ENCODE measurements around the gene GNAZ.

Gene GNAZ

DNA sequence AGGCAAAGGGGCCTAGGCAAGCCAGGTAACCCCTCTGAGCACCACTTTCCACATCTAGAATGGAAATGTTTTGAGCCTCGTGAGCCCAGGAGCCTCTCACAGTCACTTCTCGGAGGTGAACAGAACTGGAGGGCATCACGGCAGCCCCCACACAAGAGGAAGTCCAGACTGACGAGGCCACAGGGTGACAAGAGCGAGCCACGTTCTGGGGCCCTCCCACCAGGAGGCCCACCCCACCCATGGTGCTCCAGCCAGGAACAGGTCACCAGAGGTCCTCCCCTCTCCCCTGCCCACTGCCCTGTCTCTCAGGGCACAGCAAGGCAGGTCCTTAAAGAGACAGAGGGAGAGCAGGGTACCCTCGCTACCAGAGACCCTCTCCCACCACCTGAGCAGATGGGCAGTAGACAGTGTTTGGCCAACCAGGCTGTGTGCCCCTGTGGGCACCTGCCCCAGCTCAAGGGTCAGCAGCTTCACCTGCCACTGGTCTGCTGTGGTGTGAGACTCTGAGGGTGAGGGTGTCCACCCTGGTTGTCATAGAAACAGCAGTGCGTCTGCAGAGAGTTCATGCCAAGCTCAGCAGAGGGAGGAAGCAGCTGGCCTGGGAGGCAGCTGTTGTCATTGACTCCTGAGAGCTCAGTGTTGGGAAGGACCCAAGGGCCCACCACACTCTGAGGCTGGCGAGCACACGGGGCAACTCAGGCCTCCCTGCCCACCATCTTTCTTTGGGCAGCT is 40.0 kb downstream of the GNAZ start:
- FAIRE-seq: peak; percentile 13

DNA sequence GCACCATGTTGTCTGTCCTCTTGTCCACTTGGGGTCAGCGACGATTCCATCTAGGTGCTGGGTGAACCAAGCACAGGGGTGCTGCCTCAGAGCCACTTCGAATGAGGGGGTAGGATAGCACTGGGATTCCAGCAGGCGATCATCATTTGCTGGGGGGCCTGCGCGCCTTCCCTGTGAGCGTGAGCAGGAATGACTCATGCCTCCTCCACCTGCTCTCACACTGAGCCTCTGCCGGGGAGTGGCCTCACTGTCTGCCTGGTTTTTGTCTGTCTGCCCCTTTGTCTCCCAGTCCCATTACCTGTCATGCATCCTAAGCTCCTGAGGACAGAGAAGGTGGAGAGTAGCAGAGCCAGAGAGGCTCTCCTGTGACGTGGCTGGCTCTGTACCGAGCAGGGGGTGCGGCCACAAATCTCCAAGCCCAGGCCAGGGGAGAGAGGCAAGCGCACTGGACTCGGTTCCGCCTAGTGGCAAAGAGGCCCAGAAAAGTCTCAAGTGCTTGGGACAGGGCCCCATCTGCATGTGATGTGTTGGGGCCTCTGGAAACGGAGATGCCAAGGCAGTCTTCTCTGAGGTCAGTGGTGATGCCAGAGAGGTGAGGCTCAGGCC is 40.7 kb downstream of the GNAZ start:
- no peak for FAIRE-seq

DNA sequence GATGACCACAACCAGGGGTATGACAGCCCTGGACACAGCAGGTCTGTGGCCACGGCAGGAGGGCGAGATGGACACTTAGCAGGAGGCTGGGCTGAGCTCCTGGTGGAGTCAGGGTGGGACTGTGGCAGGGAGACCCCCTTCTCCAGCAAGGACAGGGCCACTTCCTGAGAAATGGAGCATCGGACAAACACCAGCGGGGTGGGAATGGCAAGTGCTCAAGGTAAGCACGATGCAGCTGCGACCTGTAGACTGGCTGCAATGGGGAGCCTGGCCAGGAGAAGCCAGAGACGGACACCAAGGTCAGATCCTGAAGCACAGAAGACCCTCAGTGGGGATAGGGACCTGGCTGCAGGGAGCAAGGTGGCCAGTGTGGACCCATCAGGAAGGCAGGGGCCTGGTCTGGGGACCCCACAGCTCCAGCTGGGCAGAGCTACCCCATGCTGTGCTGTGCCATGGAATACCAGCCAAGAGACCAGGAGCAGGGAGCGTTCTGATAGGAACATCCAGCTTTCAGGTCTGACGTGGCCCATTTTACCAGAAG is 42.2 kb downstream of the GNAZ start:
- no peak for FAIRE-seq

DNA sequence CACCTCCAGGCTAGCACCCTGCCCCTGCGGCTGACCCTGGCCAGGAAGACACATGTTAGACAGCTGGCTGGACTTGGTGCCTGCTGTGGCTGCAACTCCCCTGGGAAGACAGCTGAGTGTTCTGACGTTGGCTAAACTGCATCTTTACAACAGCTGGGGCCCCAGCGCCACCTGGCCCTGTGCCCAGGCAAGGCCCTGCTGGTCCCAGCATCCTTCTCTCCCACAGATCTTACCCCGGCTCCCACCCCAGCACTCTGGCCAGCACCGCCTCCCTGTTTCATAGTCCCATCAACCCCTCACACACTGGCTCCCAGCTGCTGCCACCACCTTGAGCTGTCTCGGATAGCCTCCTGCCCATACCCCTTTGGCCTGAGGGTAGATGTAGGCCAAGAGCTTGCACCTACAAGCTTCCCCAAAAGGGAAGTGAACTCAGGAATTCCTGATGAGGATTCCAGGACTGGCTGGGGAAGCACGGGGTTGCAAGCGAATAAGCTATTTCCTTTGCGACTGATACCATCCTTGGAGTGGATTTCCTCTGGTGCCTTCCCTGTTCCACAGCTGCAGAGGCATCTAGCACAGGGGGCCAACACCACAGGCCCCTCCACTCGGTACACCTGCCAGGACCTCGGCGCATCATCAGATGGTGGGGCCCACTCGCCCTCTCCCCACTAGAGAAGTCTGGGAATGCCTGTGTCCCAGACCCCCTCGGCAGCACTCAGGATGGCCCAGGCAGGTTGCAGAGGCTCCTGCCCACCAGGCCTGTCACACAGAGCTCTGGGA is 42.9 kb downstream of the GNAZ start:
- FAIRE-seq: no peak

DNA sequence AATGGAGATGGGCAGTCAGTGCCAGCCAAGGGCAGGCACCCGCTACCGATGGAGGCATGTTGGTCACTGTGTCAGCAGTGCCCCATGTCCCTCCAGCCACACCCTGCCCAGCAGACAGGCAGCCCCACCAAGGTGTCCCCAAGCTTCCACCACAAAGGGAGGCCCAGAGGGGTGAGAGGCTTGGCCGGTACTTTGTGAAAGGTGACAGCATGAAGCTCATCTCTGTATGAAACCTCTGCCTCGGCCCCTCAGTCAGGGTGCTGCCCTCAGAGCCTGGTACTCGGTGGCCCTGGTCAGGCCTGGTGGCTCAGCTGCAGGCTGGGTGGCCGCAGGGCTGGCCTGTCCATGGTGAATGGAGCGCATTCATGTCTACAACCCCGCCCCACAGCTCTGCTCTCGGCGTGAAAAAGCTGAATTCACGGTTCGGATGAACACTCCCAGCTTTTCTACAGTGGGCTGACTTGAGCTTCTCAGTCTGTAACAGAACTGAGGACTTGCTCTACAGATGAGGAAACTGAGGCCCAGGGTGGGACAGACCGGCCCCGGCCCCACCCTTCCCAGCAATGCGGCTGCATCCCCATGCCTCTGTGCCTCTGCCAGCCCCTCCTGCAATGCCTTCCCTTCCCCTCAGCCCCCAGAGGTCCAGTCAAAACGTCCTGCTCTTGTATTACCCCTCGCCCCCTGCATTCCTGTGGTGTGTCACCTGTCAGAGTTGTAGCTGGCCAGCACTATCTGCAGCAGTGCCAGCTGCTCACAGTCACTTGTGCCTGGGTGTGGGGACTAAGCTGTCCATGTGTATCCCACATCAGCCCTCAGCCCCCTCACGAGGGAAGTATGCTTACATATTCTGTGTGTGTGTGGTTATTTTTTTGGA is 43.8 kb downstream of the GNAZ start:
- no peak for FAIRE-seq

DNA sequence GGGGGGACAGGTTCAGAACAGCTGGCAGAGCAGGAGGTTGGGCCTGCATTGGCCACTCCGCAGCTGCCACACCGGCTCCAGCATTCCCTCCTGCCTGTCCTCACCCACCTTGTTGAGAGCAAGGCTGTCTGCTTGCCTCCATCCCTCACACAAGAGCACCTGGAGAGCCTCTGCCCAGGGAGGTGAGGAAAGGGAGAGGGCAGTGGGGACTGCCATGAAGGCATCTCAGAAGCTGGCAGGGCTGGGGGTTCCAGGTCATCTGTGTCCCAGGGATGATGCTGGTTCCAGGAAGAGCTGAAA is 44.4 kb downstream of the GNAZ start:
- no peak for FAIRE-seq

DNA sequence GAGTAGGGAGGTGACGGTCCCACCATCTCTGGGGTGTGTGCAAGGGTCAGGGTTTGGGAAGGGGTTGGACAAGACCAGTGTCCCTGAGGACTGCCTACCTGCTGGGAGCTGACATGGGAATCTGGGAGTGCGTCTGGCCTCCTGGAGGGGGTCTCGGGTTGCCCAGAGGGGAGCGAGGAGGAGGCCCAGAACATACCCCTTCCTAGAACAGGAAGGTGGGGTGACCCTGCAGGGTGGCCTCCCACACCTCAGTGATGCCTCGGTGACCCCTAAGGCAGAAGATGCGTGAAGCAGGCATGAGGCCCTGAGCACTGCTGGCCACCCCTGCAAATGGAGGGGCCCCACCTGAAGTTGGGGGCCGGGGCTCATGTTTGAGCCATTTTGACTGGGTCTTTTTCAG is 45.0 kb downstream of the GNAZ start:
- FAIRE-seq: no peak

DNA sequence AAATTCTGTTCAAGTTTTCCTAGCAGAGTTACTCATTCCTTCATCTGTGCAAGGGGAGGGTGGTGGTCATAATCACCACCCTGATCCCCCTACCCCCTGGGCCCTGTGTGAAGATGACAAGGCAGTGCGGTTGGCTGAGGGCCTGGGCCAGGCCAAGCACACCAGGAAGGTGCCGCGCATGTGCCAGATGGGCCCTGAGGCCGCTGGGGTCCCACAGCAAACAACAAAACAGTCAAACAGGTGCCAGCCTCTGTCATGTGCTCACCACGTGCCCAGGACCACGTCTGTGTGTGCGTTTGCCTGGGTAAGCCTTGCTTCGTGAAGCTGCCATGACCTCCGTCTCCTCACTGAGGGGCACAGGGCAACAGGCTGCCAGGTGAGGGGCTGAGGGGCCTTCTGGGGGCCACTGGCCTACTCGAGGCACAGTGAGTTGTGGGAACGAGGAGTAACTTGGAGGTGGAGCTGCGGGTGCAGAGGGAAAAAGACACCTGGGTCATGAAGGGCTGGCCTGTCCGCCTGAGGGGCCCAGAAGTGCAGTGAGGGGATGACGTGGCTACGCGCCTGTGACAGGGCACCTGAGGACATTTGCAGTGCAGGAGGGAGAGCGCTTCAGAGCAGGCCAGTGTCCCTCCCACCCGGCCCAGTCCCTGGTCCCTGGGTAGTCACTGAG is 45.6 kb downstream of the GNAZ start:
- FAIRE-seq: no peak

DNA sequence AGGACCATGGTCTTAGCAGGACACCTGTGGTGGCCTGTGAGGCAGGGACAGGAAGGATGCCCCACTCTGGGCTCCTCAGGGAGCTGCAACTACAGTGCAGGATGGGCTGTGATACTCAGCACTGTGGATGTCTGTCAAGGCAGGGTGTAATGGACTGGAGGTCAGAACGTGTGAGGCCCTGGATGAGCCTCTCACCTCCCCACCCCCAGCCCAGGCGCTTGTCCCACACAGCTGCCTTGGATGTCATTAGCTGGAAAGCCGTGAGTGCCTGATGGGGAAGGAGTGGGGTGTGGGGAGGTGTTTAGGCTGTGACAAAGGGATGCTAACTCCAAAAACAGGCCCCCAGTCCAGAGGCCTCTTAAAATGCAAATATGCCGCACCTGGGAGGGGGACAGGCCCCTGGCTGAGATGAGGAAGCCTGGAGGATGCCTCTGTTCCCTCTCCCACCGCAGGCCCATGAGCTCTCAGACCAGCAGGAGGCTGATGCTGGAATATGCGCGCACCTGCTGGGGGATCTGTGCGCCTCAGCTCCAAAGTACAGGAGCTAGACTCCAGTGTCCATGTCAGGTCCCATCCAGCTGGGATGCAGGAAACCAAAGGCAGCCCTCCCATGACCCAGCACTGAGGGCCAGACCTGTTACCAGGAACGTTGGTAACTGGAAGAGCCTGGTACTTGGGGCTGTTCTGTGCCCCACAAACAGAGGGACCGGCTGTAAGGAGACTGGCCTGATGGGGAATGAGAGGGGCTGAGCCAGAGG is 46.4 kb downstream of the GNAZ start:
- FAIRE-seq: no peak

DNA sequence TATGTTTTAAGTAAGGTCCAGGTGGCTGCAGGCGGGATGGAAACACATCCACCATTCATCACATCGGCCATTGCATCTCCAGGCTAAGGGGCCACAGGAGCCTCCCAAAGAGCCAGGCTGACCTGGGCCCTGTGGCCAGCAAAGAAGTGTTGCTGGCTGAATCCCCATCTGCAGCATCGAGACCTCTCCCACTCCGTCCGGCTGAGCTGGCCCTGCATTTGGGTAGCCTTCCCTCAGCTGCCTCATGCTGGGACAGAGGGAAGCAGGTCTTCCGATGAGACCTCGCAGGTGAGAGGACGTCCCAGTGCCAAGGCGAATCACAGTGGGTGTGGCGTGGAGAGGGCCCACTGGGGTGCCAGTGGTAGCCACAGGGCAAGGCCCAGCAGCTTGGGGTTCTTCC is 47.0 kb downstream of the GNAZ start:
- no peak for FAIRE-seq

DNA sequence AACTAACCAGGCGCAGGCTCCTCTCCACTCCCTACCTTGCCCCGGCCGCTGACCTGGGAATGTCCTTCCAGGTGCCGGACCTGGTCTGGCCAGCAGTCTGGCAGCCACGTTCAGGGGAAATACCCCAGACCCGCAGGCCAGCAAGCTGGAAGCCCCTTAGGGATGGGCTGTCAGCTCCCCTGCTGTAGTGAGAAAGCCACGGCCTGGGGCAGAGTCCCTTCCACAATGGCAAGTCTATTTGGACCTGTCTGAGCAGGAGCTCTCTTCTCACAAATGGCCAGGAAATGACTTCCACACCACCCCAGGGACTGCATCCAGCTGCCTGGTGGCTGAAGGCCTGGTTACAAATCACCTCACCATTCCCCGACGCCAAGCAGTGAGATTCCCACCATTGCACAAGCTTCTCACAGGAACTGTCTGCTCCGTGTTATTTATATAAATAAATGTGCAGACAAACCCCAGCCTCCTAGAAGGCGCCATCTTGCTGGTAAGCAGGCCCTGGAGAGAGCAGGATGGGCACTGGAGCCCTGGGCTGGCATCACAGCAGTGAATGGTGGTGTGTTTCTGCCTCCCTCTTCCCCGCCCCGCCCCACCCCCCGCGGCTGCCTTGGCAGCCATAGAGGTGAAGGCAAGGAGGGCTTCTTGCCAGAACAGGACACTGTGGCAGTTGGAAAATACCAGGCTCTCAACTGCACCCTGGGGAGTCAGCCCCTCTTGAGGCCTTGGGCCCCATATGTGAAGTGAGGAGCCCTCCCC is 47.8 kb downstream of the GNAZ start:
- FAIRE-seq: no peak

DNA sequence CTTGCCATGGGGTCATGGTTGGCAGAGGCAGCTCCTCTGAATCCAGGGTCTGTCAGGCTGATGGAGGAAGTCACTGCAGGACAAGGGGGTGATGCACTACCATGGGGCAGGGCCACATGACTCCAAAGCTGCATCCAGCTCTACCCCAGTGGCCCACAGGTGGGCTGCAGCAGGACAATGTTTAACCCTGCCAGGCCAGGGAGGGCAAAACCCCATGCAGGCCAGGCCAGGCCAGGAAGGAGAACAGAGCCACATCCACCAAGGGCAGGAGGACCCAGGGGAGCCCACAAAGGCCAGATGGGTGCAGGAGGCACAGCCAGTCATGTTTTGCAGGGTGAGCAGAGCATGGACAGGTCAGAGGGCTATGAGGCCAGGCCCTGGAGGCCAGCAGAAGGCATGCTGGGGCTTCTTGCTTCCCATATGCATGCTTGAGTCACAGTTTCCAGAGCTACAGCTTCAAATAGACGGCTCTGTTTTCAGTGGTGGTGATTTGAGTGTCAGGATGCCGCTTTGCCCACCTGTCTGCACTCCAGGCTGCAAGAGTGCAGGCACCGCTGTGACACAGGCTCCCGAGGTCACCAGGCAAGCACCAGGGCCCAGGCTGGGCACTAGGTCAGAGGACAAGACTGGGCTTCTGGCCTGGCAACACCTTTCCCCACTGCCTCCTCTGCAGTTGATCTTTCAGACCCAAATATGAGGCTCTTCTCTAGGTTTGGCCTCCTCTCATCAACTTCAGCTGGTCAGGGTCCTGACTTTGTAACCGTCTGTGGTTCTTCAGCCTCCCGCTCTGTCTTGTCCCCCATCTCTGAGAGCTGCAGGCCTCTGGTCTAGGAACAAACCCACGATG is 48.6 kb downstream of the GNAZ start:
- no peak for FAIRE-seq

DNA sequence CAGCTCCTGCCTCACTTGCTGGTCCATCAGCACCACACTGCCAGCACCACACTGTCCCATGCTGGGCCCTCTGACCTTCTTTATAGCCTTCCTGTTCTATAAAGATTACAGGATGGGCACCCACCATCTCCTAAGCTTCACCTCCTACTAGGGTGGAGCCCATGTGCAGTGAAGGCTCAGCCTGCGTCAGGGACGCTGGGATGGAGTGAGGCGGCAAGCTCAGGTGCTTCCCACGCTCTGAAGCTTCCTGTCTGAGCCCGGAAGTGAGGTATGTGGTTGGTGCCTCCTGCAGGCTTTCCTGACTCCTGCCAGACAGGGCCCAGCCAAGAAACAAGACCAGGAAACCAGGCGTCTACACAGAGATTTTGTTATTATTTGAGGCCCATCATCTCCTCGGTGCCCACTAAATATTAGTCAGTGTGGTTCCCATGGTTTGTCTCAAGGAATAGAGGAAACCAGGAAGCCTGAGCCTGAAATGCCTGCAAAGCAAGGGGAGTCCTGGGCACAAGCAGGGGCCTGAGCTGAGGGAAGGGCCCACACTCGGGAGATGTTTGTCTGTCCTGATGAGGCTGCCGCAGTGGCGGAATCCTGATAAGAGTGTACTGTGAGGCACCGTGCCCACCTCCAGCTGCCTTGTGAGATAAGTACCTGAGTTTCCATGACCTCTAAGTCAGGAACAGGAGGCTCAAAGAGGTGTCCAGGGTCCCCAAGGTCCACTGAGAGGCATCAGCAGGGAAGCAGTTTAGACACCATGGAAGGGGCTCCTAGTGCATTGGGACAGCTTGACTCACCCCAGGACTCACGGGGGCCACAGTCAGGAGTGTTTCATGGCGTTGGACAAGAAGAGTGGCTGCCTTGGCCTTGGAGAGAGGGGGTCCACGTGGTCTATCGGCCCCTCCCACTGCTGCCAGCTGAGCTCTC is 49.4 kb downstream of the GNAZ start:
- FAIRE-seq: no peak

DNA sequence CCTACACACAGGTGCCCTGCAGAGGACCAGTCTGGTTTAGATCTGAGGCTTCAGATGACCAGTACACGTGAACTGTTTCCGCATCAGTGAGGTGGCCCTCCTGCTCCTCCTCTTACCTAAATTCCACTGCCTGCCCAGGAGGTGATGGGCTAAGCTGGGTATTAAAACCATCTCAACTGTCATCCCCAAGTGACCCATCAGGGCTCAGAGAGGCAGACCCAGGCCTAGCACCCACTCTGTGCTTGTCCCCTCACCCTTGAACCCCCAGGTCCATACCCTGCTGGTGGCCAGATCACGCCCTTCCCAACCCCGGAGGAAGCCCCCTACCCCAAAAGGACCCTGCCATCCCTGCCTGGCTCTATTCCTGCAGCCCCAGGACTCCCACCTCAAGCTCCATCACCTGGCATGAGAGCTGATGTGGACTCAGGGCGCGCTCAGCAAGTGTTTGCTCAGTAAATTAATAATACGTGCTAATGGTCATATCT is 50.1 kb downstream of the GNAZ start:
- FAIRE-seq: no peak

DNA sequence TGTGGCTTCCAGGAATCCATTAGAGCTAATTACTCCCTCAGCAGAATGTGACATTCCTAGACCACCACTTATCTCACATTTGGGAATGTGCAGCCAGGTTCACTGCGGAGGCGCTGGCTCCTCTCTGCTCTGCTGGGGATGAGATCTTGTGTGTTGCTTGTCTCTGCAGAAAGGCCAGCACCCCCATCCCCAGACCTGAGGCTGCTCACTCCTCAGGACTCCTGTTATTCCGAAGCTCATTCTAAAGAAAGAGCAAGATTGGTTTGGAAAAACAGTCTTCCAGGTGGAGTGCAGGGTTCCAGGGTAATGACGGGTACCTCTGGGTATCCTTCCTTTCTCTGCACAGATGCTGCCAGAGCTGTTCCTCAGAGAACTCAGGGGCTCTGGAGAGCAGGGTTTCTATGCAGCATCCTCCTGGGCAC is 50.7 kb downstream of the GNAZ start:
- no peak for FAIRE-seq

DNA sequence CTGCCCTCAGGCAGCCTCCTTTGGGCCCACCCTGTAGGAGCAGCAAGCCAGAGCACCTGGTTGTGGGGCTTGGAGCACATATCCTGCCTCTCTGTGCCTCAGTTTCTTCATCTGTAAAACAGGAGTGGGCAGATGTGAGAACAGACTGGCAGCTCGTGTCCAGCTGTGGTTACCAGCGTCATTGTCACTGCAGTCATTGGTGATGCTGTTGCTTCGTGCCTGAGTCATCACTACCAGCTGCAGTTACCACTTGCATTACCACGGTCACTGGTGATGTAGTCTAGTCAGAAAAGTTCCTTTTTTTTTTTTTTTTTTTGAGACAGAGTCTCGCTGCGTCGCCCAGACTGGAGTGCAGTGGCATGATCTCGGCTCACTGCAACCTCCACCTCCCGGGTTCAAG is 51.1 kb downstream of the GNAZ start:
- no peak for FAIRE-seq

DNA sequence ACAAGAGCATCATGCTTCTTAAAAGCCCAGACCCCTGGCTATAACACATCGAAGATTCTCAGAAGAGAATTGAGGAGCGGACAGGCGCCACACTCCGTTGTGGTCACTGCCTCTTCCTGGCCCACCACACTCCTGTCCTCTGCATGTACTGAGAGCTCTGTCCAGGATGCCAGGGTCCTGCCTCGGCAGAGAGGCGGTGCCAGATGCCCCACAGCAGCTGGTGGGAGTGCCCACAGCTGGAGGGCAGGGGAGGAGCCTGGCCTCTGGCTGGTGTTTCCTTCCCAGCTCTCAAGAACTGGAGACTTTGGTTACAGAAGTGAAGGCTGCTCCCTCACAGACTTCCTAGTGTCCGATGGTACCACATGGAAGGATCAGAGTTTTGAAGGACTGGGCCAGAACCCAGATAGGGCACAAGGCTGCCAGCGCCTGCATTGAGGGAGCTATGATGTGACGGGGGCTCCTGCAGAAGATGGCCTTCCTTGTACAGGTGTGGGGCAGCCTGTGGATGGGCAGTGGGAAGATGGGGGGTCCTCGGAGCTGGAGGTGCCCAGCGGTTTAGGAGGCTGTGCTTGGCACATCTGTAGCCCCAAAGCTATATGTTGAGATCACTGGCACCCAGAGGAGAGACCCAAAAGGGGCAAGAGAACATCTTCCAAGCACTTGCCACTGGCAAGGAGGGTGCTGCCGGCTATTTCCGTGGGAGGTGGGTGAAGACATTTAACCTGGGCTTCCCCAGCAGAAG is 52.1 kb downstream of the GNAZ start:
- no peak for FAIRE-seq
